Stimulated activated CD8-positive, alpha-beta memory T cell treated with anti-CD3 and anti-CD28 coated beads, Interleukin-7, amount 100 ng/mL, for 4 hours (primary cell): ENCODE measurements around the gene NUP133.
"Not testable (repeated sequence)": the region's sequence is repeated elsewhere in the genome, so short reads cannot be mapped to it uniquely, and the experiment has no call there.

Source experiments
- DNase-seq, 2 donors: peaks; one replicate each; pipeline ENCODE4 v3.0.0-alpha.2; 2020; ENCODE audit warnings: low read depth in 2 of 2

Gene NUP133

GRCh38 chr1:229507951-229508822 lies at the start of gene NUP133:
Gene NUP133, minus strand, starts transcription at chr1:229508341. Its CDS starts 92 bp downstream, at chr1:229508249.
- peak; percentile 97 to 98 for DNase-seq

GRCh38 chr1:229557200-229557850 lies 49.2 kb upstream of the NUP133 start:
- DNase-seq, result no peak

GRCh38 chr1:229554886-229555621 lies 46.9 kb upstream of the NUP133 start:
- no peak for DNase-seq

GRCh38 chr1:229553621-229554130 lies 45.5 kb upstream of the NUP133 start:
- no peak for DNase-seq

GRCh38 chr1:229552732-229553131 lies 44.6 kb upstream of the NUP133 start:
- DNase-seq, result no peak

- DNase-seq, result no peak
These were observed 42.8 kb upstream of the NUP133 start for GRCh38 chr1:229550812-229551567.

- no peak for DNase-seq
These were observed 39.4 kb upstream of the NUP133 start for GRCh38 chr1:229547542-229547941.

- DNase-seq, result no peak
These were observed 36.4 kb upstream of the NUP133 start for GRCh38 chr1:229544587-229544986.

- no peak for DNase-seq
These were observed 31.8 kb upstream of the NUP133 start for GRCh38 chr1:229539863-229540506.

- DNase-seq, result no peak
These were observed 30.8 kb upstream of the NUP133 start for GRCh38 chr1:229538945-229539344.

- DNase-seq, result no peak
These were observed 29.8 kb upstream of the NUP133 start for GRCh38 chr1:229537894-229538293.

GRCh38 chr1:229536982-229537381 lies 28.8 kb upstream of the NUP133 start:
- no peak for DNase-seq

- DNase-seq, result no peak
These were observed 27.1 kb upstream of the NUP133 start for GRCh38 chr1:229535230-229535629.

- no peak for DNase-seq
These were observed 23.2 kb upstream of the NUP133 start for GRCh38 chr1:229531326-229531725.

GRCh38 chr1:229529639-229530038 lies 21.5 kb upstream of the NUP133 start:
- DNase-seq, result no peak

GRCh38 chr1:229526695-229527094 lies 18.6 kb upstream of the NUP133 start:
- no peak for DNase-seq

GRCh38 chr1:229523052-229523451 lies 14.9 kb upstream of the NUP133 start:
- no peak for DNase-seq

- DNase-seq, result peak; percentile 41 to 52
These were observed 6.6 kb upstream of the NUP133 start for GRCh38 chr1:229514578-229515275.

- not testable (repeated sequence) for DNase-seq
These were observed 3.5 kb upstream of the NUP133 start for GRCh38 chr1:229511625-229512024.

GRCh38 chr1:229511201-229511600 lies 3.1 kb upstream of the NUP133 start:
- not testable (repeated sequence) for DNase-seq
